Vein endothelial cell (primary cell): ENCODE measurements around the gene TAC3. TPM values are rescaled to one million over a fixed set of nuclear protein-coding genes. Genes with fewer than 3 reads are reported as not detected.

Source experiments
- total RNA-seq: library from RNA; depleted of rRNA; stranded (reverse); fragments of >200 nt; gene quantifications from 2 replicates; pipeline ENCODE4 v1.2.3, GENCODE V29; 2012

The TAC3 gene
- total RNA-seq: not detected in 2 replicates

DNA sequence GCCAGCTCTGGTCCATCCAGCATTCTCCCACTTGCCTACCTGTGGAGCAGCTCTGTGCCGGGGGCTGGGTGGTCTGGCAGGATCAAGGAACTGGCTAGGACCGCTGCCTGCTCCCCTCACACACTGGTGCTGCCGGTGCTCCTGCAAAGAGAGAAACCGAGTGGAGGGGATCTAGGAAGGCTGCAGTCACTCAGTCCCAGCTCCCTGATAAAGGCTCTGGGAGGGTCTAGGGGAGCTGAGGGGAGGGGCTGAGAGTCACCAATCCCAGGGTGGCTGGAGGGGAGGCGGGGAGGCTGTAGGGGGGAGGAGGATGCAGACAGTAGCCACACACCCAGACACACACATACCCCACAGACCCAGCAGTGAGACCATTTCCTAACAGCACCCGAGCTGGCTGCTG lies at the start of gene TAC3:
TSS of gene TAC3 (minus strand) at position 182 of the 400 bp plus-strand sequence. CDS start 732 bp downstream, outside the sequence.

DNA sequence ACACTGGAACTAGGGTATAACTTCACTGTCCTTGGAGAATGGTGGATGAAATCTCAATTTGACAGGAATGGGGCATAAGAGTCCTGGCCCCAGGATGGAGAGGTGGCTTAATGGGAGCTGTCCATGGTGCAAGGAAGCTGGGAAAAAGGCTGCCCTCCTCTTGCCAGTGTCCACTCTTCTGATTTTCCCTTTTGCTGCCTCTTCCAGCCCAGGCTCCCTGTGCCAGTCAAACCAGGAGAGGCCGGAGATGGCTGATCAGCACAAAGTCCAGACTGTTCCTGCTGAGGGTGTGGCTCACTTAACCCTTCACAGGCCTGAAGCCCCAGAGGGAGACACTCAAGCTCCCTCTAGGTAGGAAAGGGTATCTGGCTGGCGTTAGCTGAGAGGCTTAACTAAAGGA lies 33.6 kb upstream of the TAC3 start, which contains the start of gene MYO1A:
TSS of gene MYO1A (minus strand) at position 240 of the 400 bp plus-strand sequence. CDS start 1,806 bp downstream, outside the sequence.

DNA sequence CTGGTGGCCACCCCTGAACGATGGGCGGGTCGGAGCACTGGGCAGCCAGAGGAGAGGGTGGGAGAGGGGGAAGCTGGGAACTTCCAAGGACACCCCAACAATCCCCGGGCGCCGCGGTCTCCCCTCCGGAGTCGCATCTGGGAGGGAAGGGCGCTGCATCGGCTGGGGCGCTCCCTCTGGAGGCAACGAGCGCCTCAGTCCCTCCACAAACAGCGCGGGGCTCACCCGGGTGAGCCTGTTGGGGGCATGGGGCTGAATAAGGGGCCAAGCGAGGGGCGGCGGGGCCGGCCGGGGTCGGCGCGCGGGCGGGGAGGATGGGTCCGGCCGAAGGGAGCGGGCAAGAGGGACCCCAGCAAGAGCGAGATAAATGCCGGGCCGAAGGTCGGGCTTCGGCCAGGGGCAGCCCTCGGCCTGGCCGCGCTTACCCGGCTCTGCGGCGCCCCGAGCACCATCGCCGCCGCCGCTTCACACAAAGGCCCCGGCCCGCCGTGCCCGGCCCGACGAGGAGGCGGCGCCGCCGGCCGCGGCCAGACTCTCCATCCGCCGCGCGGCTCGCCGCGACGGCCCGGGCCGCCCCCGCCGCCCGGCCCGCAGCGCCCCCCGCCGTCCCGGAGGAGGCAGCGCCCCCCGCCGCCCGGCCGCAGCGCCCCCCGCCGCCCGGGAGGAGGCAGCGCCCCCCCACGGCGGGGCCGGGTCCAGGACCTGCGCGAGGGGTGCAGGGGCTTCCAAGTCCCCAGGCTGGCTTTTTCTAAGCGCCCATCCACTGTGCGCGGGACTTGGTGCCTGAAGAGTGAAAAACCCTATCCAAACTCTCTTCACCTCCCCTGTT lies 10.1 kb downstream of the TAC3 start, which contains the start of gene ZBTB39:
TSS of gene ZBTB39 (minus strand) at position 567 of the 829 bp plus-strand sequence. CDS start 1,629 bp downstream, outside the sequence.

Other genes with a start within 250 kb of the TAC3 start
- not detected in 2 replicates for gene SDR9C7, start 82.1 kb downstream of the TAC3 start, total RNA-seq
- under 0.01 TPM in 1 of 2 replicates, not detected in the other for gene RDH16, start 58.9 kb downstream of the TAC3 start, total RNA-seq
- gene ZBTB39, start 10.0 kb downstream of the TAC3 start, total RNA-seq: 11.5 and 12.1 TPM in 2 replicates
- gene MYO1A, start 33.6 kb upstream of the TAC3 start, total RNA-seq: under 0.01 TPM in 1 of 2 replicates, not detected in the other
- 5.9 and 10.7 TPM in 2 replicates for gene NEMP1, start 62.3 kb upstream of the TAC3 start, total RNA-seq
- gene NAB2, start 72.6 kb upstream of the TAC3 start, total RNA-seq: 12.0 and 18.9 TPM in 2 replicates
- gene STAT6, start 94.8 kb upstream of the TAC3 start, total RNA-seq: 96.0 and 100 TPM in 2 replicates
- gene LRP1, start 112.0 kb upstream of the TAC3 start, total RNA-seq: 1.6 and 4.6 TPM in 2 replicates
- not detected in 2 replicates for gene LRP1-AS, start 131.1 kb upstream of the TAC3 start, total RNA-seq
- 0.19 TPM in 1 of 2 replicates, not detected in the other for gene NXPH4, start 200.3 kb upstream of the TAC3 start, total RNA-seq
- 197 and 216 TPM in 2 replicates for gene SHMT2, start 213.2 kb upstream of the TAC3 start, total RNA-seq
- 0.65 TPM in 1 of 2 replicates, not detected in the other for gene STAC3, start 234.7 kb upstream of the TAC3 start, total RNA-seq